Fibroblast of villous mesenchyme (primary cell): ENCODE data around the gene C1RL. TPM values are rescaled to one million over a fixed set of nuclear protein-coding genes. Genes with fewer than 3 reads are reported as not detected.
A peak's percentile ranks its signal among the peaks of the same experiment; 100 is the strongest.

Experiments
- DNase-seq: peaks from one replicate; pipeline ENCODE4 v3.0.0-alpha.2; 2010; ENCODE audit warnings: low read depth
- H3K4me3 ChIP-seq: 2 replicates; pipeline ENCODE4 v1.5.1; 2011; ENCODE audit warnings: low read depth, mild to moderate bottlenecking, low read length
- total RNA-seq: library from RNA; depleted of rRNA; stranded (reverse); fragments of >200 nt; gene quantifications from 2 replicates; pipeline ENCODE4 v1.2.3, GENCODE V29; 2012
- TF ChIP-seq, protein P1 (sequence below): IDR thresholded peaks from 2 replicates; pipeline ENCODE4 v1.5.1; 2012; ENCODE audit warnings: low read depth, mild to moderate bottlenecking, low read length; ENCODE audit not compliant: insufficient read depth

Gene C1RL
- total RNA-seq, 1 donor = 30.2 TPM

DNA sequence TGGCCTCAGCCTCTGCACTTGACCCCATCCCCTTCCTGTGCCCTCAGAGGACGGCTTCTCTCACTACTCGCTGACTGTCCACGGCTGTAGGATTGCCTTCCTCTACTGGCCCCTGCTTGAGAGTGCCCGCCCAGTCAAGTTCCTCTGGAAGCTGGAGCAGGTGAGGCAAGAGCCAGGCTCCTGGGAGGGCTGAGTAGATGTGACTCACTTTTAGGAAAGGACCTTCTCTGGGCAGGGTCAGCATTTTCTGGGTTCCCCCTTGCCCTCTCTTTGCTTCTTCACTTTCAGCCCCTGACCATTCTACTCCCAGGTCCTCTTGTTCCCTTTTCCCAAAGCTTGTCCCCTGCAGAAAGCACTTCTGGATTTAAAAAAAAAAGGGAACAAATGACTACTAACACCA is 28.9 kb upstream of the C1RL start:
- DNase-seq = no peak
- no peak overlapping the region for H3K4me3 ChIP-seq
- TF ChIP-seq, protein P1, sequence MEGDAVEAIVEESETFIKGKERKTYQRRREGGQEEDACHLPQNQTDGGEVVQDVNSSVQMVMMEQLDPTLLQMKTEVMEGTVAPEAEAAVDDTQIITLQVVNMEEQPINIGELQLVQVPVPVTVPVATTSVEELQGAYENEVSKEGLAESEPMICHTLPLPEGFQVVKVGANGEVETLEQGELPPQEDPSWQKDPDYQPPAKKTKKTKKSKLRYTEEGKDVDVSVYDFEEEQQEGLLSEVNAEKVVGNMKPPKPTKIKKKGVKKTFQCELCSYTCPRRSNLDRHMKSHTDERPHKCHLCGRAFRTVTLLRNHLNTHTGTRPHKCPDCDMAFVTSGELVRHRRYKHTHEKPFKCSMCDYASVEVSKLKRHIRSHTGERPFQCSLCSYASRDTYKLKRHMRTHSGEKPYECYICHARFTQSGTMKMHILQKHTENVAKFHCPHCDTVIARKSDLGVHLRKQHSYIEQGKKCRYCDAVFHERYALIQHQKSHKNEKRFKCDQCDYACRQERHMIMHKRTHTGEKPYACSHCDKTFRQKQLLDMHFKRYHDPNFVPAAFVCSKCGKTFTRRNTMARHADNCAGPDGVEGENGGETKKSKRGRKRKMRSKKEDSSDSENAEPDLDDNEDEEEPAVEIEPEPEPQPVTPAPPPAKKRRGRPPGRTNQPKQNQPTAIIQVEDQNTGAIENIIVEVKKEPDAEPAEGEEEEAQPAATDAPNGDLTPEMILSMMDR = no peak

- TF ChIP-seq, protein P1 = no peak
- H3K4me3 ChIP-seq = no peak overlapping the region
Measured at GRCh38 chr12:7136676-7137075, 27.7 kb upstream of the C1RL start.

GRCh38 chr12:7136071-7136470 is 27.1 kb upstream of the C1RL start:
- no peak overlapping the region for H3K4me3 ChIP-seq
- DNase-seq = no peak
- TF ChIP-seq, protein P1 = no peak

More at GRCh38 chr12:7136676-7137075, 27.7 kb upstream of the C1RL start:
- DNase-seq = no peak

- no peak overlapping the region for H3K4me3 ChIP-seq
- TF ChIP-seq, protein P1 = no peak
- no peak for DNase-seq
Measured at GRCh38 chr12:7134396-7135166, 25.6 kb upstream of the C1RL start.

GRCh38 chr12:7131502-7131866 is 22.5 kb upstream of the C1RL start:
- no peak for DNase-seq
- H3K4me3 ChIP-seq = peak overlapping the region; percentile 74
- TF ChIP-seq, protein P1 = no peak

- peak; percentile 40 for DNase-seq
Measured at GRCh38 chr12:7130701-7131501, 21.9 kb upstream of the C1RL start.

More at GRCh38 chr12:7130701-7131501, 21.9 kb upstream of the C1RL start:
- peak overlapping the region; percentile 74 for H3K4me3 ChIP-seq
- TF ChIP-seq, protein P1 = no peak
